Keratinocyte (primary cell): Measurements from ENCODE around the gene HOXA10. TPM values are rescaled to one million over a fixed set of nuclear protein-coding genes. Genes with fewer than 3 reads are reported as not detected.

ENCODE experiments used
- DNase-seq: peaks from one replicate; pipeline ENCODE4 v3.0.0-alpha.2; 2011; ENCODE audit warnings: low read depth, missing footprints, low spot score
- FAIRE-seq: peaks from 2 replicates; lab custom pipeline; 2011; peaks lifted over from hg19 to GRCh38; lab: Jason Lieb, UNC
- H2AFZ ChIP-seq: 2 replicates; pipeline ENCODE4 v1.6.0; 2012; ENCODE audit warnings: low read length, control low read depth, inconsistent platforms; ENCODE audit not compliant: control insufficient read depth
- H3K27ac ChIP-seq: 2 replicates; pipeline ENCODE4 v1.5.1; 2011; ENCODE audit warnings: low read length; ENCODE audit not compliant: control insufficient read depth, insufficient read depth
- H3K27me3 ChIP-seq: 3 replicates; pipeline ENCODE4 v1.6.0; 2011; ENCODE audit warnings: low read length; ENCODE audit not compliant: control insufficient read depth, insufficient read depth; ENCODE audit errors: extremely low read depth
- H3K36me3 ChIP-seq, 2 experiments: 2 replicates in 1 of 2; 3 replicates in 1 of 2; pipeline ENCODE4 v1.5.1; 2011; ENCODE audit warnings: low read length in 2 of 2, mild to moderate bottlenecking in 1 of 2; ENCODE audit not compliant: control insufficient read depth in 2 of 2, insufficient read depth in 2 of 2; ENCODE audit errors: extremely low read depth in 1 of 2
- H3K4me1 ChIP-seq: 3 replicates; pipeline ENCODE4 v1.5.1; 2011; ENCODE audit warnings: low read length; ENCODE audit not compliant: control insufficient read depth, insufficient read depth; ENCODE audit errors: extremely low read depth
- H3K4me2 ChIP-seq: 3 replicates; pipeline ENCODE4 v1.6.0; 2011; ENCODE audit warnings: low read depth, low read length; ENCODE audit not compliant: control insufficient read depth, insufficient read depth; ENCODE audit errors: extremely low read depth
- H3K4me3 ChIP-seq, 3 experiments: fragments of 200-600 bp in 1 of 3; sonication (generic) in 1 of 3; 2 replicates in 2 of 3; 3 replicates in 1 of 3; pipeline ENCODE4 v1.5.1; 2011 to 2016; ENCODE audit warnings: low read length in 3 of 3, mild to moderate bottlenecking in 3 of 3, control low read depth in 2 of 3, inconsistent platforms in 1 of 3, low read depth in 1 of 3, mixed read lengths in 1 of 3, mixed run types in 1 of 3, moderate library complexity in 1 of 3; ENCODE audit not compliant: control insufficient read depth in 2 of 3, insufficient read depth in 2 of 3; ENCODE audit errors: extremely low read depth in 1 of 3
- H3K79me2 ChIP-seq: 2 replicates; pipeline ENCODE4 v1.6.0; 2012; ENCODE audit warnings: low read length; ENCODE audit not compliant: control insufficient read depth, insufficient read depth
- H3K9ac ChIP-seq: 3 replicates; pipeline ENCODE4 v1.6.0; 2011; ENCODE audit warnings: low read length; ENCODE audit not compliant: control insufficient read depth, insufficient read depth; ENCODE audit errors: extremely low read depth
- H3K9me1 ChIP-seq: 3 replicates; pipeline ENCODE4 v1.6.0; 2011; ENCODE audit warnings: low read length; ENCODE audit not compliant: control insufficient read depth, insufficient read depth; ENCODE audit errors: extremely low read depth
- H3K9me3 ChIP-seq: 2 replicates; pipeline ENCODE4 v1.5.1; 2012; ENCODE audit warnings: low read depth, low read length; ENCODE audit not compliant: control insufficient read depth
- H4K20me1 ChIP-seq: 3 replicates; pipeline ENCODE4 v1.6.0; 2011; ENCODE audit warnings: low read length; ENCODE audit not compliant: control insufficient read depth, insufficient read depth; ENCODE audit errors: extremely low read depth
- EZH2 ChIP-seq: IDR thresholded peaks from one replicate; pipeline ENCODE4 v1.6.1; 2012; ENCODE audit warnings: inconsistent platforms, mild to moderate bottlenecking, low read length, moderate library complexity
- dilution Hi-C: fragments of 300-500 bp; cut with MboI; formaldehyde crosslinking; loops from one replicate; pipeline ENCODE4 v1.7.0; 2020; ENCODE audit warnings: low sequenced_read_pairs; ENCODE audit not compliant: extremely low pct_ligation_motif_present
- polyA plus RNA-seq, 5 experiments: library from polyadenylated mRNA; depleted of rRNA in 3 of 5; stranded (reverse) in 3 of 5; stranded (forward) in 1 of 5; unstranded in 1 of 5; fragments of >200 nt; gene quantifications; 1 replicate in 1 of 5; 2 replicates in 3 of 5; 3 replicates in 1 of 5; pipeline versions ENCODE4 v1.2.1 to v1.2.3, GENCODE V29; 2011 to 2012; ENCODE audit warnings: missing spikeins in 2 of 5, low read depth in 1 of 5, low replicate concordance in 1 of 5
- TF ChIP-seq, protein P1 (sequence below), 3 experiments: IDR thresholded peaks in 1 of 3; conservative IDR thresholded peaks in 1 of 3; optimal IDR thresholded peaks in 1 of 3; 2 replicates in 2 of 3; 3 replicates in 1 of 3; pipeline versions ENCODE3 to v1.5.1; 2011; ENCODE audit warnings: low read length in 3 of 3, mild to moderate bottlenecking in 3 of 3, moderate library complexity in 2 of 3, control low read depth in 1 of 3, inconsistent platforms in 1 of 3; ENCODE audit not compliant: insufficient read depth in 2 of 3; ENCODE audit errors: extremely low read depth in 1 of 3

HOXA10 gene
- polyA plus RNA-seq, 1 donor (not counting 4 experiments of a cell fraction or from before 2014, with no cell fraction given), result 2.4 TPM

DNA sequence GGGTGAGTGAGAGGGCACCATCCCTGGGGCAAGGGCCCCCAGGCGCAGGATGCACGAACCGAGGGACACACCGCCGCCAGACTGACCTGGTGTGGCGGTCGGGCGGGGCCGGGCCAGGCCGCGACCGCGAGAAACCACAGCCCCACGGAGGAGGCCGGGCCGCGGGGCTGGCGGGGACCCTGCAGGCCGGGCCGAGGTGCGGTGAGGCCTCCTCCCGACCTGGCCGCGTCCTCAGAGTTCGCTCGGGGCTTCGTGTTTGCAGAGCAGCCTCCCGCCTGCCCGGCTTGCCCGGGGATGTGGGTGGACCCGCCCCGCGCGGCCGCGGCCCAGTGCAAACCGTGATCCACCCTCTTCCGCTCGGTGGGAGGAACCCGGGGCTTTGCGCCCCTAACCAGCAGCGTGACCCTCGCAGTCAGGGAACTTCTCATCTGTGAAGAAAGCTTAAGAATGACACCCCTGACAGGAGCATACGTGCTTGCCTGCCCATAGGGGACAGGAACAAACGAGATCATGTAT lies 46.4 kb upstream of the HOXA10 start:
- FAIRE-seq, result no peak
- DNase-seq, result no peak
- no peaks in the 10 kb centered on the region for H3K36me3 ChIP-seq
- H3K9me1 ChIP-seq, result no peaks in the 10 kb centered on the region
- H3K4me2 ChIP-seq, result no peak overlapping the region
- H3K79me2 ChIP-seq, result no peaks in the 10 kb centered on the region
- H4K20me1 ChIP-seq, result no peaks in the 10 kb centered on the region
- TF ChIP-seq, protein P1, sequence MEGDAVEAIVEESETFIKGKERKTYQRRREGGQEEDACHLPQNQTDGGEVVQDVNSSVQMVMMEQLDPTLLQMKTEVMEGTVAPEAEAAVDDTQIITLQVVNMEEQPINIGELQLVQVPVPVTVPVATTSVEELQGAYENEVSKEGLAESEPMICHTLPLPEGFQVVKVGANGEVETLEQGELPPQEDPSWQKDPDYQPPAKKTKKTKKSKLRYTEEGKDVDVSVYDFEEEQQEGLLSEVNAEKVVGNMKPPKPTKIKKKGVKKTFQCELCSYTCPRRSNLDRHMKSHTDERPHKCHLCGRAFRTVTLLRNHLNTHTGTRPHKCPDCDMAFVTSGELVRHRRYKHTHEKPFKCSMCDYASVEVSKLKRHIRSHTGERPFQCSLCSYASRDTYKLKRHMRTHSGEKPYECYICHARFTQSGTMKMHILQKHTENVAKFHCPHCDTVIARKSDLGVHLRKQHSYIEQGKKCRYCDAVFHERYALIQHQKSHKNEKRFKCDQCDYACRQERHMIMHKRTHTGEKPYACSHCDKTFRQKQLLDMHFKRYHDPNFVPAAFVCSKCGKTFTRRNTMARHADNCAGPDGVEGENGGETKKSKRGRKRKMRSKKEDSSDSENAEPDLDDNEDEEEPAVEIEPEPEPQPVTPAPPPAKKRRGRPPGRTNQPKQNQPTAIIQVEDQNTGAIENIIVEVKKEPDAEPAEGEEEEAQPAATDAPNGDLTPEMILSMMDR (optimal IDR thresholded peaks at IDR 0.05 in 1 of 3, IDR thresholded peaks at IDR 0.05 in 1 of 3, conservative IDR thresholded peaks at IDR 0.05 in 1 of 3; ENCODE audit: extremely low read depth in 1 of 3, insufficient read depth in 2 of 3, low read length in 3 of 3), result no peak
- TF ChIP-seq EZH2, result peak; percentile 6
- H3K27me3 ChIP-seq, result peaks cover 78% of the 10 kb centered on the region
- dilution Hi-C loops, result loop anchor here (25.0 kb wide), 1 partner anchor 367 kb away; no protein-coding TSS in a partner anchor
- no peak overlapping the region for H3K27ac ChIP-seq
- no peak overlapping the region for H3K9ac ChIP-seq
- no peaks in the 10 kb centered on the region for H3K9me3 ChIP-seq
- H3K4me3 ChIP-seq, result no peak overlapping the region
- no peaks in the 10 kb centered on the region for H3K4me1 ChIP-seq
- no peak overlapping the region for H2AFZ ChIP-seq

DNA sequence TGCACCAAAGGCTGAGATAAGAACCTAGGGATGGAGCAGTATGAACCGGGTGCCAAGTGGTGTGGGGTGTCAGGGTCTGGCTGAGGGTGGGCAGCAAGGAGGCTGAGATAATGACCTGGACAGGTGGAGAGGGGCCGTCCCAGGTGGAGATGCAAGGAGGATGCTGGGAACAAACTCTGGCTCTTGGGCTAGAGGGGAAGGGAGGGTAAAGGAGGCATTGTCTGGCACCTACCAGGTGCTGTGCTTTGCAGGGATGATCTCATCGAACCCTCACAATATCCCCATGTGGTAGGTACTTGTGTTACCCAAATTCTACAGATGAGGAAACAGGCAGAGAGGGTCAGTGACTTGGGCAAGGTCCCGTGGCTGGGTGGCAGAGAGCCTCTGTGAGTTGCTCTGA lies 45.7 kb upstream of the HOXA10 start:
- dilution Hi-C loops, result loop anchor here (25.0 kb wide), 1 partner anchor 367 kb away; no protein-coding TSS in a partner anchor
- H3K9me1 ChIP-seq, result no peaks in the 10 kb centered on the region
- no peaks in the 10 kb centered on the region for H3K79me2 ChIP-seq
- DNase-seq (no peak), FAIRE-seq (no peak)
- peak; percentile 51 for TF ChIP-seq EZH2
- TF ChIP-seq, protein P1 (optimal IDR thresholded peaks at IDR 0.05 in 1 of 3, IDR thresholded peaks at IDR 0.05 in 1 of 3, conservative IDR thresholded peaks at IDR 0.05 in 1 of 3; ENCODE audit: extremely low read depth in 1 of 3, insufficient read depth in 2 of 3, low read length in 3 of 3), result no peak
- peaks cover 74% of the 10 kb centered on the region for H3K27me3 ChIP-seq
- no peak overlapping the region for H3K9ac ChIP-seq
- H3K36me3 ChIP-seq, result no peaks in the 10 kb centered on the region
- no peak overlapping the region for H3K27ac ChIP-seq
- H3K4me1 ChIP-seq, result no peaks in the 10 kb centered on the region
- H3K9me3 ChIP-seq, result no peaks in the 10 kb centered on the region
- no peak overlapping the region for H3K4me2 ChIP-seq
- no peak overlapping the region for H3K4me3 ChIP-seq
- no peaks in the 10 kb centered on the region for H4K20me1 ChIP-seq
- H2AFZ ChIP-seq, result no peak overlapping the region
